Choroid plexus epithelial cell (primary cell): Measurements from ENCODE around the gene CHRNA1.
A peak's percentile ranks its signal among the peaks of the same experiment; 100 is the strongest.

Source experiments
- DNase-seq: peaks from one replicate; pipeline ENCODE4 v3.0.0-alpha.2; 2010; ENCODE audit warnings: low read depth
- H3K4me3 ChIP-seq: 2 replicates; pipeline ENCODE4 v1.5.1; 2011; ENCODE audit warnings: low read depth, mild to moderate bottlenecking, control low read depth, low read length, moderate library complexity
- TF ChIP-seq, protein P1 (sequence below): conservative IDR thresholded peaks from 2 replicates; pipeline ENCODE4 v1.5.1; 2011; ENCODE audit warnings: low read depth, mild to moderate bottlenecking, control low read depth, inconsistent platforms, low read length, moderate library complexity

CHRNA1 gene

GRCh38 chr2:174773215-174773614, 8.9 kb upstream of the CHRNA1 start:
- DNase-seq: no peak

DNA sequence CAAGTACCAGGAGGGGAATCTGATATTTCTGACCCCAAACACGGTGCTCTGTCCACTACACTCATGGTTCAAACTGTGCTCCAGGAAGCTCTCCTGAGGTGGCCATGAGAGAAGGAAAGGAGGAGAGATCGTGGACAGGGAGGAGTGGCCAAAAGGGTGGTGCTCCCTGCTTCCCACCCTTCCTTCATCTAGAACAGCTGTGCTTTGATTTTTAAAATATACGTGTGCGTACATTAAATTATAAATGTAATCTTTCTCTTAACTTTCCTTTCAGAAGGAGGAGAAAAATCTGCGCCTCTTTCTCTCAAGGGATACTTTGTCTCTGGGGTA, 8.2 kb upstream of the CHRNA1 start:
- no peak for DNase-seq
- no peak overlapping the region for H3K4me3 ChIP-seq
- TF ChIP-seq, protein P1, sequence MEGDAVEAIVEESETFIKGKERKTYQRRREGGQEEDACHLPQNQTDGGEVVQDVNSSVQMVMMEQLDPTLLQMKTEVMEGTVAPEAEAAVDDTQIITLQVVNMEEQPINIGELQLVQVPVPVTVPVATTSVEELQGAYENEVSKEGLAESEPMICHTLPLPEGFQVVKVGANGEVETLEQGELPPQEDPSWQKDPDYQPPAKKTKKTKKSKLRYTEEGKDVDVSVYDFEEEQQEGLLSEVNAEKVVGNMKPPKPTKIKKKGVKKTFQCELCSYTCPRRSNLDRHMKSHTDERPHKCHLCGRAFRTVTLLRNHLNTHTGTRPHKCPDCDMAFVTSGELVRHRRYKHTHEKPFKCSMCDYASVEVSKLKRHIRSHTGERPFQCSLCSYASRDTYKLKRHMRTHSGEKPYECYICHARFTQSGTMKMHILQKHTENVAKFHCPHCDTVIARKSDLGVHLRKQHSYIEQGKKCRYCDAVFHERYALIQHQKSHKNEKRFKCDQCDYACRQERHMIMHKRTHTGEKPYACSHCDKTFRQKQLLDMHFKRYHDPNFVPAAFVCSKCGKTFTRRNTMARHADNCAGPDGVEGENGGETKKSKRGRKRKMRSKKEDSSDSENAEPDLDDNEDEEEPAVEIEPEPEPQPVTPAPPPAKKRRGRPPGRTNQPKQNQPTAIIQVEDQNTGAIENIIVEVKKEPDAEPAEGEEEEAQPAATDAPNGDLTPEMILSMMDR: no peak

More at GRCh38 chr2:174773215-174773614, 8.9 kb upstream of the CHRNA1 start:
- no peak overlapping the region for H3K4me3 ChIP-seq
- TF ChIP-seq, protein P1: no peak

- H3K4me3 ChIP-seq: no peak overlapping the region
- TF ChIP-seq, protein P1: peak; percentile 95
- DNase-seq: peak; percentile 92
These were observed 7.6 kb upstream of the CHRNA1 start for GRCh38 chr2:174771631-174772471.

DNA sequence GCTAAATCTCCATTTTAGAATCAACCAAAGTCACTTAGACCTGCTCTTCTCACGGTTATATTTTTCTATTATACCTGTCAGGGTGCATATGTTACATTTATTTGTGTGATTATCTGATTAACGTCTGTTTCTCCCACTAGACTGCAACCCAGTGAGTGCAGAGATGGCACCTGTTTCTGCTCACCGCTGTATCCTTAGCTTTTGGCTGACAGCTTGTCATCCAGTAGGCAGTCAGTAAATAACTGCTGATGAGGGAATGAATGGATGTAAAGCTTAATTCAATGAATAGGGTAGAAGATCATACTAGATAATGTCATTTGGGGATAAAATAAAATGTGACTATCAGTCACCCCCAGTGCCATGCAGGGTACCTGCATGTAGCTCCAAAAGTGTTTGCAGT, 6.9 kb upstream of the CHRNA1 start:
- H3K4me3 ChIP-seq: no peak overlapping the region
- DNase-seq: no peak
- TF ChIP-seq, protein P1: no peak

DNA sequence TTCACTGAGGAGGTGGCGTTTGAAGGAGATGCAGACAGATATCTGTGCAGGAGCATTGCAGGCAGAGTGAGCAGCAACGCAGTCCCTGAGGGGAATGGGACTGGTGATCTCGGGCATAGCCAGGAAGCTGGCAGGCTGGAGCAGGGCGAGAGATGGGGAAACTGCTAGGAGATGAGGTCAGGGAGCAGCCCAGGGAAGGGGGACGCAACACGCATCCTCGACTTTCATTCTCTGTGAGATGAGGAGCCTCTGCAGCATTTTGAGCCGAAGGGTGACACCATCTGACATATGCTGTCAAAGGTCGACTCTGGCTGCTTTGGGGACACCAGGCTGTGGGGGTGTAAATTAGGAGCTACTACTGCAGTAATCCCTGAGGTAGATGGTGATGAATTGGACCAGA, 4.3 kb upstream of the CHRNA1 start:
- no peak for DNase-seq
- TF ChIP-seq, protein P1: no peak
- no peak overlapping the region for H3K4me3 ChIP-seq

DNA sequence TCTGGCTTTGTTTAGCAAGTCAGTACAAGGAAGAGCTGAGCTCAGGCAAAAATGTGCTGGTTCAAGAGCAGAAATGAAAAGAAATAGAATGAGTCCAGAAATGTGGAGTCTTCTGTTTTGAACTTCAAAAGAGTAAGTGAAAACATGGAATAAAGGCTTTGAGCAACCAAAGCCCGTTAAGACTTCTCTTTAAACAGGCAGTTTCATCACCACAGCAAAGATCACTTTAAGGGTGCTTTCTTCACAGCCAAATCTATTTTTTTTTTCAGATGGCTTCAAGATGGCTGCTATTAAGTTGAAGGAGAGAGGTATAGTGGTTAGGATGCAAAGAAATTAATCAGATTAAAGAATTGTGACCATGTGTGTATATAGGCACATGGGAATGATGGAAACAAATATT, 2.0 kb upstream of the CHRNA1 start:
- no peak overlapping the region for H3K4me3 ChIP-seq
- no peak for DNase-seq
- TF ChIP-seq, protein P1: no peak

DNA sequence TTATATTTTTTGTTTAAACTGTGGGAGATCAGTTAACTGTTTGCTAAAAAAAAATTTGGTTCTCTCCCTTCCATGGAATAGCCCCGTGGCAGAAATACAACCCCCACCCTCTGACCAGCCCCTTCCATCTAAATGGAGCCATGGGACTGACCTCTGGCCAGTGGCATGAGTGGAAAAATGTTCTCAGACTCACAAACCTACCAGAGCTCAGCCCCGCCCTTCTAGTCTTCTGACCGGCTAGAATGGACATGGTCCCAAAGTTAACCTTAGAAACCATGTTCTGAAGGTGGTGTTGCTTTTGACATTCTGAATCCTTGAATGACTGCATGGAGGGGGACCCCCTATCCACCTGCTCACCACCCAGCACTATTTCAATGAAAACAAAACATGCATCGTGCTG, 1.3 kb upstream of the CHRNA1 start:
- no peak overlapping the region for H3K4me3 ChIP-seq
- TF ChIP-seq, protein P1: no peak
- DNase-seq: peak; percentile 42
